Right hindlimb (tissue), 1 donor: ENCODE results near the gene RBMS3.
"Not testable (repeated sequence)": the region's sequence is repeated elsewhere in the genome, so short reads cannot be mapped to it uniquely, and the experiment has no call there.

Source experiments
- DNase-seq: peaks from one replicate; pipeline ENCODE4 v3.0.0-alpha.2; 2018

Gene RBMS3

DNA sequence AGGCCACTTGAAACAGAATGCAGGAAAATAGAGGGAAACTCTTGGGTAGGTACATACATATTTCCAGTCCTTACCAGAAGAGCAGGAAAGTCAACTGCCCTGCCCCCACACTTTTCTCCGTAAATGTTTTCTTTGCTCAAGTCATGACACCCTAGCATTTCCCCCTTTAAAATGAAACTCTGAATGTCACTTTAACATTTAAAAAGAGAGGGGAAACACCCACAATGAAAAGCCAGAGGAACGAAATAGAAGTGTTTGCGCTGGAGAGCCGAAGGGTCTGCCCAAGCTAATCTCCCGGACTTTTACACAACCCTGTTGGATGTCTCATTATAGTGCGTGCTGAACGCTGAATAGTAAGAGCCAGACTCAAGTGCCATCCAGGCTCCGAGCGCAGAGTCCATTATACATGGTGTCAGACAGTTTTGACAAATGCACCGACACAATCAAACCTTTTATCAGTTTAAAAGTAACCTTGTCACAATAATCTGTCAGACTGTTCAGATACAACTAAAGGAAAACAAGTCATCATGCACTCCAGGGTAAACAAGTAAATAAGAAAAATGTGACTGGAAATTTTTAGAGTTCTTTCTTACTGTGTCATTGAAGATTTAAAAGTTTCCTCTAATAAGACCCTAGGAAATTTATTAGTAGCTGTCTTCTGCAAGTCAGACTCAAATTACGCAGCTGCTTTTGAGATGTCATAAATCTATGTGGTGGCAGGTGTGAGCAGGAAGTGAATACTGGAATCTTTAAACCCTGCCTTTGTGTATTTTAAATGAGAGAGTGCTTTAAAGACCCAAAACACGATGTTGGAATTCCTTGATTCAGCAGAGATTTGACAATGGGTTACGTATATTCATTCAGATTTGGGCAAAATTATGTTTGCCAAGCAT, 159.8 kb downstream of the RBMS3 start:
- DNase-seq: peak; percentile 25

DNA sequence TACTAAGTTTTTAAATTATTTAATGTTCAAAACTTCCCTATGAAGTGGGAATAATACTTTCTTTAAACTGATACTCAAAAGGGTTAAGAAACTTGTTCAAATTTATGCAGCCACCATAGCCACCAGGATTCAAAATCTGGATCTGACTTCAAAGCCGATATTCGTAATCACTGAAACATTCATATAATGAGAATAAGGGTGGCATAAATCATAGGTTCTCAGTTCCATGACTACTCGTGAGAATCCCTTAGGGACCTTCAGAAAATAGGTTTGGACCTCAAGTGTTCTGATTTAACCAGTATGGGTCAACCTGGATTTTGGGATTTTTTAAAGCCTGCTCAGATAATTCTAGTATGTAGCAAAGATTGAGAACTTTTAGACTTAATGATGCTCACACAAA, 160.6 kb downstream of the RBMS3 start:
- no peak for DNase-seq

DNA sequence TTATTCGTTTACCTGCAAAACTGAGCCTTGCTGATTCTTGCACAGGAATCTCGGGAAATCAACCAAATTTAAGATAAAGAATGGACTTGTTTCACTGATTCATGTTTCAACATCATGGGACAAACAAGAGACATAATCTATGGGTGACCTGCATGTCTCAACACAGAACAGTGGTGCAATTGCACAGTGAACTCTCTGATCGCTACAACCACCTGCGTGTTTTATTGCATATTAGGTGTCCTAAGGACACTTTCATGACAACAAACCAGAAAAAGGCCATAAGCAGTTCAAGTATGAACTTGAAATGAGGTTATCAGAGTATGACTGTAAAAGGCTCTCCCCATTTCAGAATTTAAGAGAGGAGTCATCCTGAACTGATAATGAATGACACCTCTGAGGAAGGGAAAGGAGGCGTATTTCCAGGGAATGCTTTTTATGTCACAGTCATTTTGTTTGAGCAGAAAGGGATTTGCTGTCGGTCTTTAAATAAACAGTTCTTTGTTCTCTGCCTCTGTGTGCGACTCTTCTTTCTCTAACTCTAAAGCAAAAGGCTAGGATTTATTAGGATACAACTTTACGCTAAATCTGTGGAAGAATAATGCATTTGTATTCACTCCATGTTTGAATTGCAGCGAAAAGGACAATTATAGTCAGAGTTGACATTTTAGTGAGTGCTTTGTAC, 167.2 kb downstream of the RBMS3 start:
- DNase-seq: no peak

DNA sequence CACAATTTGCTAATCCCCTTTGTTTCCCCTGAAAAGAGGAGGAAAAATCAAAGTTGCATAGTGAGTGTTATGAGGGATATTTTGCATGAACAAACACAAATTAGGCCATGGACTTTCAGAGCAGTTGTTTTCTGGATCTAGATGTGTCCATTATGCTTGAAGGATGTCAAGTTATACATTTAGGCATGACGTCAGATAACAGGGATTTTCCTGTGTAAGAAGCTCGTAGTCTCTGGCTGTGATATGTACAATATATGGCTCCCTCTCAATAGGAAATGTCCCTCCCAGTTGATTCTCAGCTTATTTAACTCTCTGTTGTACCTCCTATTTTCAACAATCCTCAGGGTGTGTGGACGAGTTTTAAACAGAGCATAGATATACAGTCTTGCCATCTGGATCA, 171.0 kb downstream of the RBMS3 start:
- no peak for DNase-seq

DNA sequence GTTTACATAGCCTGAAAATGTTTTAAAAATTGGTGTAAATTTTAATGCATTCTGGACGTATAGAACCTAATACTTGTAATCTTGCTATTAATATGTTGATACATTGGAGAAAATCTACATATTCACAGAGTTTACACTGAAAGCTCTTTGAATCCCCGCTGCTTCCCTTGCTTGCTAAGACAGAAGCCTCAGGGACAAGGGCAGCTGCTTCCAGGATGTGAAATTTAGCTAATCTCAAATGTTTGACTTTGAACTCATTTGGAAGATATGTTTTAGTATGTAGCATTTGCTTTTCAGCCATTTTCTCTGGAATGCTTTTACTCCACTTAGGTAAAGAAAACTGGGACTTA, 172.0 kb downstream of the RBMS3 start:
- DNase-seq: no peak

DNA sequence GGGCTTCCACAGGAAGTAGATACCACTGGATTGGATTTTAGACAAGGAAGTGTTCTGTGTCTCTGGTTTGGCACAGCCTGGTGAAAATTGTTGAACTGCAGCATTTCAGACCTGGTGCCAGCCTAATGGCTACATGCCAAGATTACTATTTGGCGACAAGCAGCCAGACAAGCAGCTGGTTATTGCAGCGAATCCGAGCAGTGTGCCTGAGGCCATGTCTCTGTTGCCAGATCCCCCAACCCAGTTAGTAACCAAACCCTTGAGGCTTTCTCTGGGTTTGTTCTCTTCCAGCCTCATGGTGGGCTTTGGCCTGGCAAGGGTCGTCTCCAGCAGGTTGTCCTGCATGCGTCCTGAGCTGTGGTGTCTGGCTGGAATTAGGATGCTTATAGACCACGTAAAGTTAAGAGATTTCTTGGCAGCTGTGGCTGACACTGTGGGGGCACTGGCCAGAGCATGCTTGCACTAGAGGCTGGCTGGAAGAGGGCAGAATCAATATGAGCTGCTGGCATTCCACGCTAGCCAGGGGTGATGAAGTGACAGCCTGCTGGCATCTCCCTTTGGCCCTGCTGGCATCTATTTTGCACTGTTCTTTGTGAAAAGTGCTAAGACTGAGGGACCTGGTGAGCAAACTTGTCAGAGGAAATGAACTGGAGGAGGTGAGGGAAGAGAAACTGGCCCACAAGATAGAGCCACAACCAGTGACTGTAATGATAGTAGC, 172.6 kb downstream of the RBMS3 start:
- DNase-seq: peak; percentile 76

DNA sequence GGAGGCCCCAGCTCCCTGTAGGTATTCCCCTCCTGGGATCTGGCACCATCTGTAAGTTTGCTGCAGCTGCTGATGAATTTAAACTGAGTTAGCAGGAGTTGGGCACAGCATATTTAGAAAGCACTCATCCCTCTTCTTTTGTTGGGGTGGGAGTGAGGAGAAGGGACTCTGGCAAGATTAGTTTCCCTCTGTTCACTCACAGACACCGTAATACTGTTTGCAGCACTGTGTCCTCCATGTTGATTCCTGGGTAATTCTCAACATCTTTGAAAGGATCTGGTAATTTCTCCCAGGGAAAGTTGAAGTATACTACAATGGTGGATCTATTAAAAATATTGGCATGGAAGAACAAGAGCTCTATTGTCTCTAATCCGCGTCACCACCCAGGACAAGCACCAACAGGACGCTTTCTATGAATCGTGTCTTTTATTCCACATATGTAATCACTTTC, 173.3 kb downstream of the RBMS3 start:
- DNase-seq: peak; percentile 27

DNA sequence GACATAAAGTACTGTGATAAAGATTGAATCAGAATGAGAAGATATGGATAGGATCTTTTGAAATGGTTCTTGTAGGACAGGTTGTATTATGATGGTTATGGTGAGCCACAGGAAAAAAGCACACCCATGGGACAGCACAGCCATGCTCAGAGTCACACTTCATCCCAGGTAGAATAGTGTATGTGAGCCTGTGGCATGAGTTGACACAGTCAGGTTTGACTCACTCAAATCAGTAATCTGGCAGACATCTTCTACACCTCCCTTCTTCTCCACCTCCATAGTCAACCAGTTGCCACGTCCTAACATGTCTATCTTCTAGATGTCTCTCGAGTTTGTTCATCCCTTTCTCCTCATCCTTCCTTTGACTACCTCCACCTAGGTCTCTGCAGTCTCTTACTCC, 176.0 kb downstream of the RBMS3 start:
- DNase-seq: no peak

DNA sequence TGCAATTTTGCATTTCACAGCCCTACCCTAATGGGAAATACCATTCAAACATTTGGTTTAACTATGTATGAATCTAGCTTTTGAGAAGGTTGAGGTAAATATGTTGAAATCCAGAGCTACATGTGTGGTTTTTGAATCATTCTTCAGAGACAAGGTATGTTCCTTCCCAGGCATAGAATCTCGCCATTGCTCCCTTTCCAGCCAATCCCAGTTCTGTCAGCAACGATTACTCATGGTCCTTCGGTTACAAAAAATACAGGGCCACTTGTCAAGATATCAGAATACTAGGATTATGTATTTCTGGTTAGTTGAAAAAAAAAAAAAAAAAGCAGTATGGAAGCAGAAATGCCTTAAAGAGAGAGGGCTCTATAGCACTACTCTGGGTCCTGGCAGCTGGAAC, 182.4 kb downstream of the RBMS3 start:
- no peak for DNase-seq

DNA sequence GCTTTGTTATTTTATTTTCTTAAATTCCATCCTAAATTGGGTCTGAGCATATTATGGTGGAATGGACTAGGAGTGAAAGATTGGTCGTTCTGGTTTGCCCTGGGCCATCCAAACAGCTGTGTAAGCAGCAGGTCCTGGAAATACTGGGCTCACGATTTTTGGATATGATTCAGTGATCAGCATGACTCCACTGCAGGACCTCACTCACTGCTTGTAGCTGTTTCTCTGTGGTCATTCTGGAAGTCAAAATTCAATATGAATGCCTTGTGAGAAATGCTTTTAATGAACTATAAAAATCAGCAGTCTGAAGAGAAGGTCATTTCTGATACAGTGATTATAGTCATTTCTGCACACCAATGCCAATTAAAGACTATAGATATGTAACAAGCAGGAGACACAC, 185.0 kb downstream of the RBMS3 start:
- no peak for DNase-seq

DNA sequence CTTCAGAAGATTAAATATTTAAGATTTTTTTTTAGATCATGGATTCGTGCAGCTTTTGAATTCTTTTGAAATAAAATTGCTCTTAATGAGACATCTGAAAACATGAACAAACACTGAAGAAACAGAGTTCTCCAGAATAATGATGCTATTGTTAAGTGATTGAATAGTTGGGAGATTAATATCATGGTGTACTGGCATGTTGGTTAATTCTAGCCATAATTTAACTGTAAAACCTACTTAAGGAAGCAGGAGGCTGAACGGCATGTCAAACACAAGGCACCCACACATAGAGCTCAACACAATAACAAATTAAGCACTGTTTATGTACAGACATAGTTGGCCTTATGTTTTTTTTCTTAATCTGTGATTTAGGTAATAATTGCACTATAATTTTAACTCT, 185.6 kb downstream of the RBMS3 start:
- no peak for DNase-seq

DNA sequence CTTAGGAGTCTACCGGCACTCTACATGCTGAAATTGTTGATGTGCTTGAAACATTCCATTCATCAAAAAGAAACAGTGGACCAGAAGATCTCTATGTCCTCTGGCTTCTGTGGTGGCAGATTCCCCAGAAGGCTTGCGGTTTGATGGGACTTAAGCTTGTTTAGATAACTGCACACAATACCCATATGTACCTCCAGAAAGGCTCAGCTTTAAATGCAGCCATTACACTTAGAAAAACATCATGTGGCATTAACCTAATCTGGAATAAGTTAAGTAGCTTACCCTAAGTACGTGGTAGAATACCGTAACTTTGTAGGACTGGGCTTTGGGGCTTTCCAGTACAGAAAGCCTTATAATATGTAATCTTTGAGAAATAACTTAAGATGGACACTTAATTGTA, 187.3 kb downstream of the RBMS3 start:
- DNase-seq: no peak

DNA sequence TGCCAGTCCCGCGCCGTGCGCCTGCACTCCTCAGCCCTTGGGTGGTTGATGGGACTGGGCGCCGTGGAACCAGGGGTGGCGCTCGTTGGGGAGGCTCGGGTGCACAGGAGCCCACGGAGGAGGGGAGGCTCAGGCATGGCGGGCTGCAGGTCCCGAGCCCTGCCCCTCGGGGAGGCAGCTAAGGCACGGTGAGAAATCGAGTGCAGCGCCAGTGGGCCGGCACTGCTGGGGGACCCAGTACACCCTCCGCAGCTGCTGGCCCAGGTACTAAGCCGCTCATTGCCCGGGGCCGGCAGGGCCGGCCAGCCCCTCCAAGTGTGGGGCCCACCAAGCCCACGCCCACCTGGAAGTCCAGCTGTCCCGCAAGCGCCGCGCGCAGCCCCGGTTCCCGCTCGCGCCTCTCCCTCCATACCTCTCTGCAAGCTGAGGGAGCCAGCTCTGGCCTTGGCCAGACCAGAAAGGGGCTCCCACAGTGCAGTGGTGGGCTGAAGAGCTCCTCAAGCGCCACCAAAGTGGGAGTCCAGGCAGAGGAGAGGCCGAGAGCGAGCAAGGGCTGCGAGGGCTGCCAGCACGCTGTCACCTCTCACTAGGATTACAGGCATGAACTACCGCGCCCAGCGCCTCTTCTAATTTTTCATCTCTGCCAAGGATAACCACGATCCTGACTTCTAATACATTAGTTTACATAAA, 192.8 kb downstream of the RBMS3 start:
- not testable (repeated sequence) for DNase-seq

DNA sequence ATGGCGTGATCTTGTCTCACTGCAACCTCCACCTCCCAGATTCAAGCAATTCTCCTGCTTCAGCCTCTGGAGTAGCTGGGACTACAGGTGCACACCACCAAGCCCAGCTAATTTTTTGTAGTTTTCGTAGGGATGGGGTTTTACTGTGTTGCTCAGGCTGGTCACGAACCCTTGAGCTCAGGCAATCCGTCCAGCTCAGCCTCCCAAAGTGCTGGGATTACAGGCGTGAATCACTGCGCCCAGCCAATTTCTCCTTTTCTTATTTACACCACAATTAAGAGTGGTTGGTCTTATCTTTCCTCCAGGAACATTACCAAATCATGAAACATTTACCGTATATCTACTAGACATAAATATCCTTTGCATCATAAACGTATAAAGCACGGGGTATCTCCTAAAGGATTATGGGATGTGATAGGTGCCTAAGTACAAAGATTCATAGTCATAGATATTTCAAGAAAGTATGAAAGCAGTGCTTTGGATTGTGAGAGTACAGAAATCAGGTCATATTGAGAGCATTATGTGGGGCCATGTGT, 194.5 kb downstream of the RBMS3 start:
- no peak for DNase-seq

DNA sequence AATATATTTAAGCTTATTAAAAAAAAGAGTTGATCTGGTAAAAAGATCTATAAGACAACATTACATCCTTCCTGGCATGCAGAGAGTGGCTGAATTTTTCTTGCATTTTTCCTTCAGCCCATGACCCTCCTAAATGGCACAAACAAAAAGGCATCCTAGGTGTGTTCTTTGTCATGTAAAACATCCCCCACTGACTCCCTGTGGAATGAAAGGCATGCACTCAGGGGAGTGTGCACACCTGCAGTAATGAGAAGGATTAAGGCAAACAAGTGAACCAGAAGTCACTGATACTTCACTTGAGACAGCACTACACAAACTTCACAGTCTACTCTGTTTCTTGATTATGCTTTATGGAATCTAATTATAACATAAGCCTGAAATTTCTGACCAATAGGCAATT, 195.0 kb downstream of the RBMS3 start:
- no peak for DNase-seq

DNA sequence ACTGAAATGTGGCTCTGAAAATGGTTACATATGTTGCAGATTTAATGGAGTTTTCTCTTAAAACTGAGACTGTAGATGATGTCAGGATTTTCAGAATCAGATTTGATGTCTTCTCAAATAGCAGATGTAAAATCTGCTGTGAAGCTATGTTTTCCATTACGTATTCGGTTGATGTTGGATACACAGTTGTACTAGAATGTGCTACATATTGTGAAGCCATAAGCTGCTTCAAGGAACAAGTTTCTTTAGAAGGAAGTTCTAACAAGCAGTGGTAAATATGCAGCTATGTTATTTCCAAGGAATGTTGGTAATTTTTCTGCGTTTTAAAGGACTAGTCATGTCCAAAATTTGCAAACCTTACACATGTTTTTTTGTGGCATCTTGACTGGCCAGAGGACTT, 197.7 kb downstream of the RBMS3 start:
- DNase-seq: no peak

DNA sequence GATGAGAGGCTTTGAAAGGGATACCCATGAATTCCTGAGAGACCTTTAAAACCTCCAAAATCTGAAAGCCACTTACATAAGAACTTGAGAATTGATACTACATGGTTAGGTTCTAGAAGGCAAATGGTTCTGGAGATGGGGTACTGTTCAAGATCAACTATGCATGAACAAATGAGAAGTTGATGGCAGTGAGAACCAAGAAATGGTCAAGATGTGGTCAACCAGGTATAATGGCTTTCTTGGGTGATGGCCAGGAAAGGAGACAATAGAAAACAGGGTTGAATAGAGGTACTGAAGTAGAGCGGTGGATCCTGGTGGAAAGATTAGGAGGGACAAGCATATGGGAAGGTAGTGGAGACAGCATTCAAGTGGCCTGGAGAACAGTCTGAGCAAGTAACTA, 200.4 kb downstream of the RBMS3 start:
- DNase-seq: no peak

DNA sequence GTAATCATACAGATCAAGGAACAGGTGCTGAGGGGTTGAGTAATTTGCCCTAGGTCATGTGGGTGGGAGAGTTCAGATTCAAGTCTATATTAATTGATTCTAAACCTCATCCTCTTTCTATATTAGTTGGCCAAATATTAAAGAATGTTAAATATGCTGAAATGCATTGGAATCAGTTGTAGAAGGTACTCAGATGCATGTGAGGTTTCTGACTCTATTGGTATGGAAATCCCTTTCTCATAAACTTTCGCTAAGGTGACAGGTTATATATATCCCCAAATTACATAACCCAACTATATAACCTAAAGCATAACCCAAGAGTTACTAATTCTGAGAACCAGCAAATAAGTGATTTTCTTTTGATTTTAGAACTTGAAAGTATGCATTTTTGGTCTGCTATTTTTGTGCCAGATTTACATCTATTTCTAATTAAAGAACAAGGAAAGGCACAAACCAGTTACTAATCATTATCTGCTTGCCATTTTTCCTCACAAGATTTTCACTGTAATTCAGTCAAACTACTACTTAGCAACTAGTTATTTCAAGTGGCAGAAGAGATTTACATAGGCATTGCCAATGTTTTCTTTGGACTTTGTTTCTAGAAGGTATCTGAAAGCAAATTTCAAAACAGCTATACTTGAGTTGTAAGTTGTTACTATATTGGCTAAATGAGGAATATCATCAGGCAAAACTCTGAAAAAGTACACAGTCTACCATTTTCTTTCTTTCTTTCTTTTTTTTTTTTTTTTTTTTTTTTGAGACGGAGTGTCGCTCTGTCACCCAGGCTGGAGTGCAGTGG, 201.3 kb downstream of the RBMS3 start:
- DNase-seq: no peak

DNA sequence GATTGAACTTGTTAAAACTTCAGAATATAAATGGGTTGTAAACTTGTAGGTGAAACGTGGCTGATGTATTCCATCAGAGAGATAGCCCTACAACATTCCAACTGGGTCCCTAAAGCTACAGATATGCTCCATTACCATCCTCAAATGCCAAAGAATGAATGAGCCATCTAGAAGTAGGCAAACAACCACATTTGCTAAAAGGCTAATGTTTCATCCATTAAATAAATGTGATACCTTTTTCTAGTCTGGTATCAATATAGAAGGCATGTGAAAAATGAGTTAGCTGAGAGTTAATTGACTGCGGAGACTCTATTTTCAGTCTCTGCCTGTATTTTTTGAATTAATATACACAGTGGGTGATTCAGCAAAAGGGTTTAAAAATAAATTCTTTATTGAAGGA, 203.8 kb downstream of the RBMS3 start:
- no peak for DNase-seq

DNA sequence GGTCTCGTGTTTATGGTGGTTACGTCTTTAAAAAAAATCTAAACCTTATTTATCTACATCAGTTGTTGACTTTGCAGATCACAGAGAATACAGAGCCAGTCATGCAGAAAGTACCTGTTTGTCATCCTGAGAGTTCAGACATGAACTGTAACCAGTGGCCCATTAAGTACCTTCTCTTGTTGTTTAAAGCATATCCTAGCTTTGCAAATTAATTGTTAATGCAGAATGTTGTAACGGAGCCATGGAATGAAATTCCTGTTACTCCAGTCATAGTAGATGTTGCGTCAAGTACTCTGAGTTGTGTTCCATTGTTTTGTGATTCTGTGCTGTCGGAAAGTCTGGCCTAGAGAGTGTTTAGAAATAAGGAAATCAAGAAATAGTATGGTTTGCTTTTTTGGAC, 205.2 kb downstream of the RBMS3 start:
- DNase-seq: no peak

DNA sequence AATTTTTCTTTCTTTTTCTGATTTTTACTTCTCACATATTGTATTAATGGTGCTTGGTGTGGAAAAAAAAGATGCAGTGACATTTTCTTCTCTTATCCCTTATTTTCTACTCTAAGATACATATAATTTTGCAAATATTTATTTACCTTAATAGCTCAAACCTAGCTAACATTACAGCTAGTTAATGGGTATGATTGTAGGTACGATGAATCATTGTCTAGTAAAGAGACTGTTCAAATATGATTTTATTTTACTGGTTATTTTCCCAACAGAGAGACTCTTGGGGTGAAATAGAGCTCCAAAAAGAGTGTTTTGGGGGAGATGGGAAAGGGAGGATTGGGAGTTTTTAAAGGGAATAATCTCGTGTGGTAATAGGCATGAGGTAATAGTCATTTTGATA, 206.0 kb downstream of the RBMS3 start:
- no peak for DNase-seq

DNA sequence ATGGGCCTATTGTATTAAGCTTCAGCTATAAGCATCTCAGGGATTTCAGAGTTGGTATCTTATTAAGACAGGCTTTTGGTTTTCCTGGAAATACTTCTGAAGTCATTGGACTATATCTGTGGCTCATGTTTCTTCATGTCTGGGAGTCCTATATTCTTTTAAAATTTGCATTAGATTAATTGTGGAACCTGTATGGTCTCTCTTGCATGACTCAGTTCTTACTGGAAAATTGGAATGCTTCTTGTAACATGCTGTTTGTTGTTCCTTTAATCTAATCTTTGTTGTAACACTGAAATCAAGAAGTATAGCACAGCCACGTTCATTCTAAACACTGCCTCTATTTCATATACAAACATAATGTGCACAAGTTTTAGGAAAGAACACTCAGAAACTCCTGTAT, 208.1 kb downstream of the RBMS3 start:
- DNase-seq: no peak
